ENCODE results near the gene DPP10.
"Not testable (repeated sequence)": the region's sequence is repeated elsewhere in the genome, so short reads cannot be mapped to it uniquely, and the experiment has no call there.

The DPP10 gene

GRCh38 chr2:114937366-114937930, 495.0 kb downstream of the DPP10 start:
- no peak for DNase-seq (ENCODE audit: low read depth in 4 of 4, low spot score in 1 of 4)

- no peak for DNase-seq (ENCODE audit: low read depth in 4 of 4, low spot score in 1 of 4)
Measured at GRCh38 chr2:114940785-114941458, 498.5 kb downstream of the DPP10 start.

- no peak for DNase-seq (ENCODE audit: low read depth in 4 of 4, low spot score in 1 of 4)
Measured at GRCh38 chr2:114949228-114949804, 506.9 kb downstream of the DPP10 start.

- no peak for DNase-seq (ENCODE audit: low read depth in 4 of 4, low spot score in 1 of 4)
Measured at GRCh38 chr2:114960389-114960788, 517.9 kb downstream of the DPP10 start.

- no peak for DNase-seq (ENCODE audit: low read depth in 4 of 4, low spot score in 1 of 4)
Measured at GRCh38 chr2:114962532-114962931, 520.1 kb downstream of the DPP10 start.

- DNase-seq (ENCODE audit: low read depth in 4 of 4, low spot score in 1 of 4): no peak
Measured at GRCh38 chr2:114968748-114969400, 526.4 kb downstream of the DPP10 start.

GRCh38 chr2:115004321-115004720, 561.9 kb downstream of the DPP10 start:
- DNase-seq (ENCODE audit: low read depth in 4 of 4, low spot score in 1 of 4): not testable (repeated sequence)

- DNase-seq (ENCODE audit: low read depth in 4 of 4, low spot score in 1 of 4): no peak
Measured at GRCh38 chr2:115011721-115012120, 569.3 kb downstream of the DPP10 start.

- not testable (repeated sequence) for DNase-seq (ENCODE audit: low read depth in 4 of 4, low spot score in 1 of 4)
Measured at GRCh38 chr2:115022013-115022412, 579.6 kb downstream of the DPP10 start.

GRCh38 chr2:115034801-115035200, 592.4 kb downstream of the DPP10 start:
- no peak for DNase-seq (ENCODE audit: low read depth in 4 of 4, low spot score in 1 of 4)

GRCh38 chr2:115036818-115037217, 594.4 kb downstream of the DPP10 start:
- DNase-seq (ENCODE audit: low read depth in 4 of 4, low spot score in 1 of 4): no peak

- DNase-seq (ENCODE audit: low read depth in 4 of 4, low spot score in 1 of 4): no peak
Measured at GRCh38 chr2:115057473-115057872, 615.0 kb downstream of the DPP10 start.

GRCh38 chr2:115070002-115070401, 627.6 kb downstream of the DPP10 start:
- DNase-seq (ENCODE audit: low read depth in 4 of 4, low spot score in 1 of 4): no peak

GRCh38 chr2:115071534-115071933, 629.1 kb downstream of the DPP10 start:
- DNase-seq (ENCODE audit: low read depth in 4 of 4, low spot score in 1 of 4): no peak

- DNase-seq (ENCODE audit: low read depth in 4 of 4, low spot score in 1 of 4): no peak
Measured at GRCh38 chr2:115075800-115076199, 633.4 kb downstream of the DPP10 start.

- DNase-seq (ENCODE audit: low read depth in 4 of 4, low spot score in 1 of 4): no peak
Measured at GRCh38 chr2:115077626-115078025, 635.2 kb downstream of the DPP10 start.

- no peak for DNase-seq (ENCODE audit: low read depth in 4 of 4, low spot score in 1 of 4)
Measured at GRCh38 chr2:115083225-115083624, 640.8 kb downstream of the DPP10 start.

GRCh38 chr2:115083711-115084110, 641.3 kb downstream of the DPP10 start:
- DNase-seq (ENCODE audit: low read depth in 4 of 4, low spot score in 1 of 4): no peak

GRCh38 chr2:115084446-115084845, 642.0 kb downstream of the DPP10 start:
- DNase-seq (ENCODE audit: low read depth in 4 of 4, low spot score in 1 of 4): no peak

GRCh38 chr2:115086051-115086620, 643.7 kb downstream of the DPP10 start:
- DNase-seq (ENCODE audit: low read depth in 4 of 4, low spot score in 1 of 4): not testable (repeated sequence)

- no peak for DNase-seq (ENCODE audit: low read depth in 4 of 4, low spot score in 1 of 4)
Measured at GRCh38 chr2:115094441-115094840, 652.0 kb downstream of the DPP10 start.

- no peak for DNase-seq (ENCODE audit: low read depth in 4 of 4, low spot score in 1 of 4)
Measured at GRCh38 chr2:115105966-115106365, 663.5 kb downstream of the DPP10 start.

Data from stimulated activated CD4-positive, alpha-beta T cell treated with anti-CD3 and anti-CD28 coated beads, Interleukin-1b, Interleukin-23, amount 100 ng/mL, for 24 hours (primary cell).